Astrocyte of the spinal cord (primary cell): Measurements from ENCODE around the gene VPS13A.
"Not testable (repeated sequence)": the region's sequence is repeated elsewhere in the genome, so short reads cannot be mapped to it uniquely, and the experiment has no call there.

ENCODE experiments used
- DNase-seq: peaks from one replicate; pipeline ENCODE4 v3.0.0; 2011; ENCODE audit warnings: low read depth, low spot score
- H3K4me3 ChIP-seq: 2 replicates; pipeline ENCODE4 v1.5.1; 2011; ENCODE audit warnings: low read depth, mild to moderate bottlenecking, low read length, moderate library complexity
- in situ Hi-C: cut with HindIII; loops from 2 replicates; pipeline ENCODE4 v1.10.0; 2017; ENCODE audit warnings: low sequenced_read_pairs
- TF ChIP-seq, protein P1 (sequence below): IDR thresholded peaks from 2 replicates; pipeline ENCODE4 v1.5.1; 2012; ENCODE audit warnings: low read depth, mild to moderate bottlenecking, low read length, inconsistent platforms

The VPS13A gene

DNA sequence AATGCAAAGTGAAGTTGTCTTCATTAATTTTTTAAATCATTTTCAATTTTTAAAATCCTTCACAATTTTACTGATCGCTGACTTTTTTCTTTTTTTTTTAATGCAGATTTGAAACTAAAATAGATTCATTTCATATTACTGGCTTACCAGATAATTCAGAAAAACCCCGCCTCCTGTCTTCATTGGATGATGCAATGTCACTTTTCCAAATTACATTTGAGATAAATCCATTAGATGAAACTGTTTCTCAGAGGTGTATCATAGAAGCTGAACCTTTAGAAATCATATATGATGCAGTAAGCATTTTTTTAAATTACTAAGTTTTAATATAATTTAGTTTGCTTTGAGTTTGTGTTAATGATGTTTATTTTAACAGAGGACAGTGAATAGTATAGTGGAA, 60.6 kb downstream of the VPS13A start:
- no peak overlapping the region for H3K4me3 ChIP-seq
- TF ChIP-seq, protein P1, sequence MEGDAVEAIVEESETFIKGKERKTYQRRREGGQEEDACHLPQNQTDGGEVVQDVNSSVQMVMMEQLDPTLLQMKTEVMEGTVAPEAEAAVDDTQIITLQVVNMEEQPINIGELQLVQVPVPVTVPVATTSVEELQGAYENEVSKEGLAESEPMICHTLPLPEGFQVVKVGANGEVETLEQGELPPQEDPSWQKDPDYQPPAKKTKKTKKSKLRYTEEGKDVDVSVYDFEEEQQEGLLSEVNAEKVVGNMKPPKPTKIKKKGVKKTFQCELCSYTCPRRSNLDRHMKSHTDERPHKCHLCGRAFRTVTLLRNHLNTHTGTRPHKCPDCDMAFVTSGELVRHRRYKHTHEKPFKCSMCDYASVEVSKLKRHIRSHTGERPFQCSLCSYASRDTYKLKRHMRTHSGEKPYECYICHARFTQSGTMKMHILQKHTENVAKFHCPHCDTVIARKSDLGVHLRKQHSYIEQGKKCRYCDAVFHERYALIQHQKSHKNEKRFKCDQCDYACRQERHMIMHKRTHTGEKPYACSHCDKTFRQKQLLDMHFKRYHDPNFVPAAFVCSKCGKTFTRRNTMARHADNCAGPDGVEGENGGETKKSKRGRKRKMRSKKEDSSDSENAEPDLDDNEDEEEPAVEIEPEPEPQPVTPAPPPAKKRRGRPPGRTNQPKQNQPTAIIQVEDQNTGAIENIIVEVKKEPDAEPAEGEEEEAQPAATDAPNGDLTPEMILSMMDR = no peak
- DNase-seq = no peak
- in situ Hi-C loops = no loop called here

DNA sequence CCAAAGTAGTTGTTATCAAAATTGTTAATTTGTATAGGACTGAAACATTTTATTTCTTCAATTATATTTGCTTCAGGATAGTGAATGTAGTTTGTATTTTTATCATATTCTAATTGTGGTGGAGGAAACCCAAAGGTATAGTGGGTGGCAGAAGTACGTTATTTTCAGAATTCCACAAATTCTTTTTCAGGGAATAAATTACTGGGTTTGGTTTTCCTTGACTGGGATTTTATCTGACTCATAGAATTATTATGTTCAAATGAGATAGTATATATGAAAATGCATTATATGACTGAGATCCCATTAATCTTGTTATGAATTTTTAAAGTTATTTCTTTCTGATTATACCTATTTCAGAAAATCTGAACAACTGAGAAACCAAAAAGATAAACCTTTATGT, 73.7 kb downstream of the VPS13A start:
- TF ChIP-seq, protein P1 = no peak
- no peak for DNase-seq
- in situ Hi-C loops = no loop called here
- no peak overlapping the region for H3K4me3 ChIP-seq

DNA sequence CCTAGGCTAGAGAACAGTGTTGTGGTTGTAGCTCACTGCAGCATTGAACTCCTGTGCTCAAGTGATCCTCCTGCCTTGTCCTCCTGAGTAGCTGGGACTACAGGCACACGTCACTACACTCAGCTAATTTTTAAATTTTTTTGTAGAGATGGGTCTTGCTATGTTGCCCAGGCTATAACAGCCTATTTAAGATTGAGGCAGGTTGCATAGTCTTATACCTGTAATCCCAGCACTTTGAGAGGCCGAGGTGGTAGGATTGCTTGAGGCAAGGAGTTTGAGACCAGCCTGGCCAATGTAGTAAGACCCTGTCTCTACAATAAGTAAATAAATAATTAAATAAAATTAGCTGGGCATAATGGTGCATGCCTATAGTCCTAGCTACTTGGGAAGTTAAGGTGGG, 79.9 kb downstream of the VPS13A start:
- in situ Hi-C loops = no loop called here
- TF ChIP-seq, protein P1 = no peak
- DNase-seq = no peak
- no peak overlapping the region for H3K4me3 ChIP-seq

DNA sequence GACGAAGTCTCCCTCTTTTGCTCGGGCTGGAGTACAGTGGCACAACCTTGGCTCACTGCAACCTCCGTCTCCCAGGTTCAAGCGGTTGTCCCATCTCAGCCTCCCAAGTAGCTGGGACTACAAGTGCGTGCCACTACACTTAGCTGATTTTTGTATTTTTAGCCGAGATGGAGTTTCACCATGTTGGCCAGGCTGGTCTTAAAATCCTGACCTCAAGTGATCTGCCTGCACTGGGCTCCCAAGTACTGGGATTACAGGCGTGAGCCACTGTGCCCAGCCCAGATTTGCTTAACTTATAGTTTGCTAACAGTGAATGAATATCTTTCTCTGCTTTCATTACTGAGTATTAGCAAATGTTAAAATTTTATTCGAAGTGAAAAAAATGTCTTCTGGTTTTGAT, 84.3 kb downstream of the VPS13A start:
- no peak for DNase-seq
- H3K4me3 ChIP-seq = no peak overlapping the region
- TF ChIP-seq, protein P1 = no peak
- in situ Hi-C loops = no loop called here

DNA sequence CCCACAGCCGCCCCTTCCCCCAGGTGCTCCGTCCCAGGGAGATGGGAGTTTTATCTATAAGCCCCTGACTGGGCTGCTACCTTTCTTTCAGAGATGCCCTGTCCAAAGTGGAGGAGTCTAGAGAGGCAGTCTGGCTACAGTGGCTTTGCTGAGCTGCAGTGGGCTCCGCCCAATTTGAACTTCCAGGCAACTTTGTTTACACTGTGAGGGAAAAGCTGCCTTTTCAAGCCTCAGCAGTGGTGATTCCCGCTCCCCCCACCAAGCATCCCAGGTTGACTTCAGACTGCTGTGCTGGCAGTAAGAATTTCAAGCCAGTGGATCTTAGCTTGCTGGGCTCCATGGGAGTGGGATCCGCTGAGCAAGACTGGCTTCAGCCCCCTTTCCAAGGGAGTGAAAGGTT, 90.4 kb downstream of the VPS13A start:
- DNase-seq, H3K4me3 ChIP-seq, in situ Hi-C loops: not testable (repeated sequence)

DNA sequence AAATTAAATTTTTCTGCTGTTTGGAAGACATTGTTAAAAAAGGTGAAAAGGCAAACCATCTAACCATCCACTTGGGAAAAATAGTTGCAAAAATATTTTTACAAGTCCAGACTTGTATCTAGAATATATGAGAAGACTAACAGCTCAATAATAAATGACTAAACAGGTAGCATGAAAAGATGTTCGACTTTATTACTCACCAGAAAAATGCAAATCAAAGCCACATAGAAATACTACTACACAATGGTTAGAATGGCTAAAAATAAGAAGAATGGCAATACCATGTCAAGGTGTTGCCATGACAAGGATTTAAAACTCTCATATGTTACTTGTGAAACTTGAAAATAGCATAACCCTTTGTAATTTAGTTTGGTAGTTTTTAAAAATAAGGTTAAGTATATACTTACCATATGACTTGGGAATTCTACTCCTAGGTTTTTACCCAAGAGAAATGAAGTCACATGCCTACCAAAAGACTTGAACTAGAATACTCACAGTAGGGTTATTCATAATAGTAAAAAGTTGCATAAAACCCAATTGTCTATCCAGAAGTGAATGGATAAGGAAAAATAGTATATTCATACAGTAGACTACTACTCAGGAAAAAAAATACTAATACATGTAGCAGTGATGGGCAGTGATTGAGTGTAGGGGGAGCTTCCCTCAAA, 93.8 kb downstream of the VPS13A start:
- TF ChIP-seq, protein P1 = no peak
- H3K4me3 ChIP-seq = no peak overlapping the region
- in situ Hi-C loops = no loop called here
- DNase-seq = no peak

DNA sequence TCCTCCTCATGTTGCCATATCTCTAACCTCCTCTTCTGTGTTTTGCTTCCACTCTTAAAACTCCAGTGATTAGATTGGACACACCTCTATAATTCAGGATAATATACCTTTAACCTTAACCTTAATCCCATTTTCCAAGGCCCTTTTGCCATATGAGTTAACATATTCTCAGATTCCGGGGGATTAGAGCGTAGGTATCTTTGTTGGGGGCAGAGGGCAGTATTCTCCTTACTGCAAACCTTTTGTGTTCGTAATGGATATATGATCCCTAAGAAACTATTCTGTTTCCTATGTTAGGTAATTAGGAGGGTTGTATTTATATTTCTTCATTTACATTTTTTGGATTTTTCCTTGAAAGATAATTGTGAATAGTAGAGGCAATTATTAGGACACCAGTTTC, 99.5 kb downstream of the VPS13A start:
- in situ Hi-C loops = no loop called here
- no peak overlapping the region for H3K4me3 ChIP-seq
- TF ChIP-seq, protein P1 = no peak
- no peak for DNase-seq
